Measurements from ENCODE around the gene DSCAML1.

The DSCAML1 gene

DNA sequence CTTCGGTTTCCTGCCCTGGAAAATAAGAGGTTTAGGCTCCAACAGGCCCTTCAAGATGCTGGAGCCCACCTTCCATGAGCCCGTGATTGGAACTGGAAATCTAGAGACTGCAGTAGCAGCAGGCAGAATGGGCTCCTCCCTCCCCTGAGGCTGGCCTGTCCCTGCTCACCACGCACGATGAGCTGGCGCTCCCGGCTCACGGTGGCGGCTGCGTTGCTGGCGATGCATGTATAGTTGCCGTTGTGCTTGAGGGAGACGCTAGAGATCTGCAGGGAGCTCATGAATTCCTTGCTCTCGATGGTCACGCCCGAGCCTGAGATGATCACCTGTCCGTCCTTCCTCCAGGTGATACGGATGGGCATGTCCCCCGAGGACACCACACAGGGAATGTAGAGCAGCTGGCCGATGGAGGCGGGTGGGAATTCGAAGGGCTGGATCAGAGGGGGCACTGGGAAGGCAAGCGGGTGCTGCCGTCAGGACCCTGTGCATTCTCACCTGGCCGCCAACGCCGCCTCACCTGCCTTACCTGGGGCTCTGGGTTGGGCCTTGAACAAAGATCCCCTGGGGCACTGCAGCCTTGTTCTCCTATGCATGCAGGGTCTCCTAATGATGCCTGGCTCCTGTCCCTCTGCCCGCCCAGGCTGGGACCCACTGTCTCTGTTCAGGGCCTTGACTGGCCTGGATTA, 291.6 kb downstream of the DSCAML1 start:
- Histone ChIP-seq H3K27me3 (replicated peaks) (no peaks in the 10 kb centered on the region), H3K27ac (no peak overlapping the region), H3K36me3 (replicated peaks) (no peaks in the 10 kb centered on the region), H3K4me3 (ENCODE audit: low read depth, low read length) (no peak overlapping the region)
- no peak for DNase-seq
- TF ChIP-seq, protein P1, sequence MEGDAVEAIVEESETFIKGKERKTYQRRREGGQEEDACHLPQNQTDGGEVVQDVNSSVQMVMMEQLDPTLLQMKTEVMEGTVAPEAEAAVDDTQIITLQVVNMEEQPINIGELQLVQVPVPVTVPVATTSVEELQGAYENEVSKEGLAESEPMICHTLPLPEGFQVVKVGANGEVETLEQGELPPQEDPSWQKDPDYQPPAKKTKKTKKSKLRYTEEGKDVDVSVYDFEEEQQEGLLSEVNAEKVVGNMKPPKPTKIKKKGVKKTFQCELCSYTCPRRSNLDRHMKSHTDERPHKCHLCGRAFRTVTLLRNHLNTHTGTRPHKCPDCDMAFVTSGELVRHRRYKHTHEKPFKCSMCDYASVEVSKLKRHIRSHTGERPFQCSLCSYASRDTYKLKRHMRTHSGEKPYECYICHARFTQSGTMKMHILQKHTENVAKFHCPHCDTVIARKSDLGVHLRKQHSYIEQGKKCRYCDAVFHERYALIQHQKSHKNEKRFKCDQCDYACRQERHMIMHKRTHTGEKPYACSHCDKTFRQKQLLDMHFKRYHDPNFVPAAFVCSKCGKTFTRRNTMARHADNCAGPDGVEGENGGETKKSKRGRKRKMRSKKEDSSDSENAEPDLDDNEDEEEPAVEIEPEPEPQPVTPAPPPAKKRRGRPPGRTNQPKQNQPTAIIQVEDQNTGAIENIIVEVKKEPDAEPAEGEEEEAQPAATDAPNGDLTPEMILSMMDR (IDR thresholded peaks at IDR 0.05; ENCODE audit: low read depth, low read length, missing control alignments) = no peak
- in situ Hi-C loops (cut with HindIII; ENCODE audit: low pct_ligation_motif_present, low sequenced_read_pairs) = no loop called here

DNA sequence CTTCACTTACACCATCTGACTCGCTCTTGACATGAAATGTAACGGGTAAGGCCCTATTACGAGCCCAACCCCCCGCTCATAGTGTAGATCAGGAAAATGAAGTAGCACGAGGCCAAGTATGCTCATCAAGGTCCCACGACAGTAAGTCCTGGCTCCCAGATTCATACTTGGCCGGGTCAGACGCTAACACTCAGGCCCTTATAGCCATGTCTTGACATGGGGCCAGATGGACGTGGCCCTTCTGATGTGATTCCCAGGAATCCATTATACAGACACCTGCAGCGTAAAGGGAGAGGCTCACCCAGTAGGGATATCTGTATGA, 294.3 kb downstream of the DSCAML1 start:
- Histone ChIP-seq H3K27me3 (replicated peaks) (no peaks in the 10 kb centered on the region), H3K36me3 (replicated peaks) (no peaks in the 10 kb centered on the region), H3K4me3 (ENCODE audit: low read depth, low read length) (no peak overlapping the region), H3K27ac (no peak overlapping the region)
- in situ Hi-C loops (cut with HindIII; ENCODE audit: low pct_ligation_motif_present, low sequenced_read_pairs) = no loop called here
- DNase-seq = no peak
- TF ChIP-seq, protein P1 (IDR thresholded peaks at IDR 0.05; ENCODE audit: low read depth, low read length, missing control alignments) = no peak

DNA sequence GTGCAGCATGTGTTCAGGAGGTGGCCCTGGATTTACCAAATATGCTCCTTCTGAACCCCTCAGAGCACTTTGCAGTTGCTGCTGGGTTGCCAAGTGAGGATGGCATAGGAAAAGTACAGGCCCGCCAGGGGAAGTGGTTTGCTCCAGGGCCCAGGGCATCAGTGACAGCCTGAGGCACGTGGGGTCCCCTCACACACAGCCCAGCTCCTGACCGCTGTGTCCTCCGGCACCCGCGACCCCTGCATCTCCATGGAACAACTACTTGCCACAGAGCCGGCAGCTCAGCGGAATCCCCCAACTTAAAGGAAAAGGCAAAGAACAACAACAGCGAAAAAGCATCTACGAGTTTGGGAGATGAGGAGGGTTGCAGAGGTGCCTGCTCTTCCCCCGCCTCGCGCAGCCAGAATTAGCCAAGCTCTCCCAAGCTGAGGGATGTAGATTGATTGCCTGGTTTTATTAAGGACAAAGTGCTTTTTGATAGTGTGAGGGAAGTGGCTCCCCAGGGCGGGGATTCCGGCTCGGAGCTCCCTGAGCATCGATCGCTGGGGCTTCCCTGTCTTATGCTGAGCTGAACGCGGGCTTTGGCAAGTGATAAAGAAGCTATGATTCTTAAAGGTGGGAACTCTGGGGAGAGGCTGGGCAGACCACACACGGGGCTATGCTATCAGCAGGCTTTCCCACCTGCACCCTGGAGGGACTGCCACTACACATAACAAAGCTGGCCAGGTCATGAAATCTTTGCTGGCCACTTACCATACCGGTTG, 294.8 kb downstream of the DSCAML1 start:
- Histone ChIP-seq H3K27me3 (replicated peaks) (no peaks in the 10 kb centered on the region), H3K36me3 (replicated peaks) (no peaks in the 10 kb centered on the region), H3K4me3 (ENCODE audit: low read depth, low read length) (no peak overlapping the region), H3K27ac (no peak overlapping the region)
- in situ Hi-C loops (cut with HindIII; ENCODE audit: low pct_ligation_motif_present, low sequenced_read_pairs) = no loop called here
- TF ChIP-seq, protein P1 (IDR thresholded peaks at IDR 0.05; ENCODE audit: low read depth, low read length, missing control alignments) = no peak
- DNase-seq = no peak

DNA sequence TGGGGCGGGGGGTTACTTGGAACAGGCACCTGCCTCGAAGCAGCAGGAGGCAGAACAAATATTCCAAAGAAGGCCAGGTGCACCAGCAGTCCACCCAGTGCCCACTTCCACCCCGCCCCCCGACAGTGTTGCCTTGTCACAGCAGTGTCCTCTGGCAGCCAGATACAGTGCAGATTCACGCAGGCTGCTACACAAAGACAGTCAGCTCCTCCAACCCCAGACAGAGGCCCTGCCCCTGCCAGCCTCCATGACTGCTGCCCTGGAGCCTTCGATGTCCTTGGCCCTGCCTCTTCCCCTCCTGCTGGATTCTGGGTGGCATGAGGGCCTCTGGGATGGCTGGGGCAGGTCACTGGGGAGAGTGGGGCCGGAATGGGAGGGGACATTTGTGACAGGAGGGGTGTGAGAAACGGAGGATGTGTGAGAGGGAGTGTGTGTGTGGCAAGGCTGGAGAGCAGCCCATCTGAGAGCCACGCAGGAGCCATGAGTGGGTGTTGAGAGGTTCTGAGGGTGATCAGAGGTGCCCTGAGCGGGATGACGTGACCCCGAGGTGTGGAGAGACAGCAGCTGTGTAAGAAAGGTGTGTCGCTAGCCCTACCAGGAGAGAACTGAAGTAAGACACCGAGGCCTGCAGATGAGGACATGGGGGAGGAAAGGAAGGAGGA, 295.6 kb downstream of the DSCAML1 start:
- H3K27me3 ChIP-seq (replicated peaks) = no peaks in the 10 kb centered on the region
- no peak for DNase-seq
- in situ Hi-C loops (cut with HindIII; ENCODE audit: low pct_ligation_motif_present, low sequenced_read_pairs) = no loop called here
- H3K4me3 ChIP-seq (ENCODE audit: low read depth, low read length) = no peak overlapping the region
- H3K27ac ChIP-seq = no peak overlapping the region
- no peaks in the 10 kb centered on the region for H3K36me3 ChIP-seq (replicated peaks)
- TF ChIP-seq, protein P1 (IDR thresholded peaks at IDR 0.05; ENCODE audit: low read depth, low read length, missing control alignments) = no peak

DNA sequence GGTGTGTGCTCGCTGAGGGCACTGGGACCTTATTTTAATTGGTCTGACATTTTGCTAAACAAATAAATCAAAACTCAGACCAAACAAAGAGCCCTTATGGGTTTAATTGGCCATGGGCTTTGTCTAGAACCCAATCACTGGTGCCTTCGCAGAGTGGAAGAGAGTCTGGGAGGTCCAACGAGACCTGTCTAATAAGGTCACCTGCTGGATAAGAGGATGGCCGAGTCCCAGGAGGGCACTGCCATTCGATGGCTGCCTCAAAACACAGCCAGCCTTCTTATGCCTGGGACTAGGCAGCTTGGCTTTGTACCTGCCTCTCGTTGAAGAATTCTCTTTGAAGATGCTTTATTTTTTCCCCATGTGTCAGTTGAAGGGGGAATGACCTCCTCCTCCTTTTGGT, 298.2 kb downstream of the DSCAML1 start:
- Histone ChIP-seq H3K36me3 (replicated peaks) (no peaks in the 10 kb centered on the region), H3K27me3 (replicated peaks) (no peaks in the 10 kb centered on the region), H3K4me3 (ENCODE audit: low read depth, low read length) (no peak overlapping the region), H3K27ac (no peak overlapping the region)
- TF ChIP-seq, protein P1 (IDR thresholded peaks at IDR 0.05; ENCODE audit: low read depth, low read length, missing control alignments) = no peak
- DNase-seq = no peak
- in situ Hi-C loops (cut with HindIII; ENCODE audit: low pct_ligation_motif_present, low sequenced_read_pairs) = no loop called here

All from brain microvascular endothelial cell (primary cell).